Astrocyte of the spinal cord (primary cell): ENCODE results near the gene NHLRC1.

Experiments
- DNase-seq: peaks from one replicate; pipeline ENCODE4 v3.0.0; 2011; ENCODE audit warnings: low read depth, low spot score
- H3K4me3 ChIP-seq: 2 replicates; pipeline ENCODE4 v1.5.1; 2011; ENCODE audit warnings: low read depth, mild to moderate bottlenecking, low read length, moderate library complexity
- in situ Hi-C: cut with HindIII; loops from 2 replicates; pipeline ENCODE4 v1.10.0; 2017; ENCODE audit warnings: low sequenced_read_pairs
- TF ChIP-seq, protein P1 (sequence below): IDR thresholded peaks from 2 replicates; pipeline ENCODE4 v1.5.1; 2012; ENCODE audit warnings: low read depth, mild to moderate bottlenecking, low read length, inconsistent platforms

The NHLRC1 gene

DNA sequence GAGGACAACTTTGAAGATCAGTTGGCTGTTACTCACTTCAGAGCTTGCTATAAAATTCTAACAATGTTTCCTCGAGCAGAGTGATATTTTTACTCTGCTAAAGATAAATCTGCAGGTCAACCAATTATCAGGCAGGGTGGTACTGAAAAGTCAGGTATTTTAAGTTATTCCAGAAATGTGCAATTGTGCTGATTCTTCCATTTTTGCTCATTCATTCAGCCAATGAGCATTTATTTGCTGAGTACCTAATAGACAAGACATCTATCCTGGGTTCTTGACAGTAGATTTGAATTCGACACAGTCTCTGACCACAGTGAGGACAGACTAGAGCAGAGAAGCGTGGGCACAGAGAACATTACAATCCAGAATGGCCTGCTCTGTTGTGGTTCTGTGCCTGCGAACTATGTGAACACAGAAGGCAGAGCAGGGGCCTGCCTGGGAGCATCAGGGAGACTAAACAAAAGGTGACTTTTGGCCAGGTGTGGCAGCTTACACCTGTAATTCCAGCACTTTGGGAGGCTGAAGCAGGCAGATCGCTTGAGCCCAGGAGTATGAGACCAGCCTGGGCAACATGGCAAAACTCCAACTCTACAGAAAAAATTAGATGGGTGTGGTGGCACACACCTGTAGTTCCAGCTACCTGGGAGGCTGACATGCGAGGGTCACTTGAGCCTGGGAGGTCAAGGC is 17.6 kb upstream of the NHLRC1 start:
- TF ChIP-seq, protein P1, sequence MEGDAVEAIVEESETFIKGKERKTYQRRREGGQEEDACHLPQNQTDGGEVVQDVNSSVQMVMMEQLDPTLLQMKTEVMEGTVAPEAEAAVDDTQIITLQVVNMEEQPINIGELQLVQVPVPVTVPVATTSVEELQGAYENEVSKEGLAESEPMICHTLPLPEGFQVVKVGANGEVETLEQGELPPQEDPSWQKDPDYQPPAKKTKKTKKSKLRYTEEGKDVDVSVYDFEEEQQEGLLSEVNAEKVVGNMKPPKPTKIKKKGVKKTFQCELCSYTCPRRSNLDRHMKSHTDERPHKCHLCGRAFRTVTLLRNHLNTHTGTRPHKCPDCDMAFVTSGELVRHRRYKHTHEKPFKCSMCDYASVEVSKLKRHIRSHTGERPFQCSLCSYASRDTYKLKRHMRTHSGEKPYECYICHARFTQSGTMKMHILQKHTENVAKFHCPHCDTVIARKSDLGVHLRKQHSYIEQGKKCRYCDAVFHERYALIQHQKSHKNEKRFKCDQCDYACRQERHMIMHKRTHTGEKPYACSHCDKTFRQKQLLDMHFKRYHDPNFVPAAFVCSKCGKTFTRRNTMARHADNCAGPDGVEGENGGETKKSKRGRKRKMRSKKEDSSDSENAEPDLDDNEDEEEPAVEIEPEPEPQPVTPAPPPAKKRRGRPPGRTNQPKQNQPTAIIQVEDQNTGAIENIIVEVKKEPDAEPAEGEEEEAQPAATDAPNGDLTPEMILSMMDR = no peak
- in situ Hi-C loops = no loop called here
- no peak for DNase-seq
- H3K4me3 ChIP-seq = no peak overlapping the region

DNA sequence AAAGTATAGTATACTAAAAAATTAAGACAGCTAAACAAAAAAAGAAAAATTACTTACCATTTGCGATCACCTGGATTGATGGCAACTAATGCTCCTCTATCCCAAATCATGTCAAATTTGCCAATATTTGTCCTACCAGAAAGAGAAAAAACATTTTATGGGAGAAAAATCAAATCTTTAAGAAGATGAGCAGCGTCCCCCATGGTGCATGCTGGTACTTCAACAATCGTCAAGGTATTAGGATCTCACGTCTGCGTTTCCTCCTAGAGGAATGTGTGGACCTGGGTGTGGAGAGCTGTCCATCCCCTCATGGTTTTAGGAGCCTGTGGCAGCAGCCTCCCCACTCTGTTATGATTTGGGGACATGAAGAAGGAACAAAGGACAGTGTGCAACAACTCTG is 16.4 kb upstream of the NHLRC1 start:
- DNase-seq = no peak
- in situ Hi-C loops = no loop called here
- TF ChIP-seq, protein P1 = no peak
- H3K4me3 ChIP-seq = no peak overlapping the region

DNA sequence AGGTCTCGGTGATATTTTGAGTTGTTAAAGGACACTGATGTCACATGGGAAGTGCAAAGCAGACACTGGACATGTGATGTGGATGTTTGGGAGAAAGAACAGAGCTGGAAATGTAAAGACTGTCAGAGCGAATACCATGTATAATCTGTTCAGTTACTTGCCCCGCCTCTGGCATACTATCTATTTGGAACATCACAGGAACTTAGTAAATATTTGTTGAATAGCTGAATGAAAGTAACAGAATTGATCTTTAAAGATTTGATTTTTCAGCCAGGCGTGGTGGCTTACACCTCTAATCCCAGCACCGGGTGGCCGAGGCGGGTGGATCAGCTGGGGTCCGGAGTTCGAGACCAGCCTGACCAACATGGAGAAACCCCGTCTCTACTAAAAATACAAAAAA is 13.8 kb upstream of the NHLRC1 start:
- in situ Hi-C loops = no loop called here
- TF ChIP-seq, protein P1 = no peak
- DNase-seq = no peak
- H3K4me3 ChIP-seq = no peak overlapping the region

DNA sequence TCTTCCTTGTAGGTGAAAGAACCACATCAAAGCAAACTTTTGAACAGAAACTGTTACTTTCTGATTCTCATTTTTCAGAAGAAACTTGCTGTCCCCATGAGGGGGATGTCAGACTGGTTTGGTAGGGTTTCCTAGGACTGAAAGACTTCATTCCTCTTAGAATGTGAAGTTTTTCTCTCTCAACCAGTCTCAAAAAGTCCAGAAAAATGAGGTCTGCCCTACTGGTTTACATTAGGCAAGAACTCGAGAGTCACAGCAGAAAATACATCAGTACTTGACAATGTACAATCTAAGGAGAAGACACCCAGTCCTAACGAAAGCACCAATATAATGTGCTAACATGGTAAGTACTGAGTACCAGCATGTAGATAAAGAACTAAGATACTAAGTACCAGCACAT is 12.7 kb upstream of the NHLRC1 start:
- TF ChIP-seq, protein P1 = no peak
- in situ Hi-C loops = no loop called here
- no peak for DNase-seq
- H3K4me3 ChIP-seq = no peak overlapping the region

DNA sequence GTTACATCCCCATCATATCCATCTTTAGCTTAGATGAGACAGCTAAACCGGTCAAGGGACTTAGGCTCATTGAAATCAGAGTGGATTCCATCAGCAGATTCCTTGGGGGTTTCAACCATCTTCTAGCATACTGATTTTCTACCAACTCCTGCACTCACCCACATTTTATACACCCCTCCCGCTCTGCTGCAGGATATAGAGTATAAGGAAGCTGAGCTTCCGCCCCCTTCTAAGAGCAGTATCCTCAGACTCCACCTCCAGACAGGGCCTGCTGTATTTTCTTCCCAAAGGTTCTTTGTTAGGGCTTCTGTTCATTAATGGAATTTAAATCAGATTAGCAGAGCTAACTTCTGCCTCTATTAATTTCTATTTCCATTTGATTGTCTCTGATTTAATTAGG is 9.9 kb upstream of the NHLRC1 start:
- in situ Hi-C loops = no loop called here
- DNase-seq = no peak
- TF ChIP-seq, protein P1 = no peak
- no peak overlapping the region for H3K4me3 ChIP-seq

DNA sequence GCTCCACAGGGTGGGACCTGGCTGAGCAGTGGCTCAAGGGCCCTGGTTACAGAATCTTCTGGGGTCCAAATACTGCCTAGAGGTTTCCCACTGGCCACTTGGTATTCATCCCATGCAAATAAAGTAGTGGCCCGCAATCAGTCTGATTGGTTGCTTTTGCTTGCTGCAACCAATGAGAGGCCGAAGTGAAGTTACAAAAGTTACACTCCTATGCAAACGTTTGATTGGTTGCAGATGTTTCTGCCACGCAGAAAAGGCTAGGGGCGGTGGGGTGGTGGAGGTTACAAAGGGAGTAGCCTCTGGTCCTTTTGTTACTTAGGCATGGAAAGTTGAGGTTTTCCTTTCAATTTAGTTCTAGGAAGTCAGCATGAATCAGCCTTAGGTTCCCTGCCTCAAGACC is 3.6 kb upstream of the NHLRC1 start:
- no peak for DNase-seq
- in situ Hi-C loops = no loop called here

More for the DNA sequence above, 3.6 kb upstream of the NHLRC1 start:
- TF ChIP-seq, protein P1 = no peak
- H3K4me3 ChIP-seq = no peak overlapping the region
